Liver (tissue), 3 donors: ENCODE data around the gene UVSSA.

Experiments used
- GABPA ChIP-seq, 2 donors: IDR thresholded peaks in 1 of 2; conservative IDR thresholded peaks in 1 of 2; 2 replicates each; pipeline ENCODE4 v1.6.1; 2016; ENCODE audit warnings: antibody characterized with exemption in 2 of 2, mild to moderate bottlenecking in 1 of 2, moderate library complexity in 1 of 2
- JUND ChIP-seq, 2 donors: IDR thresholded peaks; 2 replicates each; pipeline ENCODE4 v1.6.1; 2016; ENCODE audit warnings: antibody characterized with exemption in 2 of 2
- NR2F2 ChIP-seq: IDR thresholded peaks from 2 replicates; pipeline ENCODE4 v1.6.1; 2016; ENCODE audit warnings: antibody characterized with exemption
- RAD21 ChIP-seq, 2 donors: IDR thresholded peaks; 2 replicates each; pipeline ENCODE4 v1.6.1; 2016; ENCODE audit warnings: antibody characterized with exemption in 2 of 2, mild to moderate bottlenecking in 2 of 2
- SP1 ChIP-seq: IDR thresholded peaks from 2 replicates; pipeline ENCODE4 v1.6.1; 2018; ENCODE audit warnings: antibody characterized with exemption, mild to moderate bottlenecking
- TAF1 ChIP-seq: conservative IDR thresholded peaks from 2 replicates; pipeline ENCODE4 v1.6.1; 2016; ENCODE audit warnings: antibody characterized with exemption, mild to moderate bottlenecking
- YY1 ChIP-seq: IDR thresholded peaks from 2 replicates; pipeline ENCODE4 v1.6.1; 2016; ENCODE audit warnings: antibody characterized with exemption, mild to moderate bottlenecking
- TF ChIP-seq, protein P1 (sequence below): fragments of 150-350 bp; IDR thresholded peaks from 2 replicates; pipeline ENCODE4 v1.5.1; 2017; ENCODE audit warnings: improper control_type of control experiment, low read depth, low read length; ENCODE audit not compliant: missing input control
- TF ChIP-seq, protein P2 (sequence below): IDR thresholded peaks from 2 replicates; pipeline ENCODE4 v1.6.1; 2016; ENCODE audit warnings: antibody characterized with exemption
- TF ChIP-seq, protein P3 (sequence below): IDR thresholded peaks from 2 replicates; pipeline ENCODE4 v1.6.1; 2016; ENCODE audit warnings: antibody characterized with exemption
- TF ChIP-seq, protein P4 (sequence below): IDR thresholded peaks from 2 replicates; pipeline ENCODE4 v1.6.1; 2016; ENCODE audit warnings: antibody characterized with exemption
- TF ChIP-seq, protein P5 (sequence below): IDR thresholded peaks from 2 replicates; pipeline ENCODE4 v1.6.1; 2016; ENCODE audit warnings: antibody characterized with exemption, mild to moderate bottlenecking
- donor health status: healthy.
- donor health status: healthy.

DNA sequence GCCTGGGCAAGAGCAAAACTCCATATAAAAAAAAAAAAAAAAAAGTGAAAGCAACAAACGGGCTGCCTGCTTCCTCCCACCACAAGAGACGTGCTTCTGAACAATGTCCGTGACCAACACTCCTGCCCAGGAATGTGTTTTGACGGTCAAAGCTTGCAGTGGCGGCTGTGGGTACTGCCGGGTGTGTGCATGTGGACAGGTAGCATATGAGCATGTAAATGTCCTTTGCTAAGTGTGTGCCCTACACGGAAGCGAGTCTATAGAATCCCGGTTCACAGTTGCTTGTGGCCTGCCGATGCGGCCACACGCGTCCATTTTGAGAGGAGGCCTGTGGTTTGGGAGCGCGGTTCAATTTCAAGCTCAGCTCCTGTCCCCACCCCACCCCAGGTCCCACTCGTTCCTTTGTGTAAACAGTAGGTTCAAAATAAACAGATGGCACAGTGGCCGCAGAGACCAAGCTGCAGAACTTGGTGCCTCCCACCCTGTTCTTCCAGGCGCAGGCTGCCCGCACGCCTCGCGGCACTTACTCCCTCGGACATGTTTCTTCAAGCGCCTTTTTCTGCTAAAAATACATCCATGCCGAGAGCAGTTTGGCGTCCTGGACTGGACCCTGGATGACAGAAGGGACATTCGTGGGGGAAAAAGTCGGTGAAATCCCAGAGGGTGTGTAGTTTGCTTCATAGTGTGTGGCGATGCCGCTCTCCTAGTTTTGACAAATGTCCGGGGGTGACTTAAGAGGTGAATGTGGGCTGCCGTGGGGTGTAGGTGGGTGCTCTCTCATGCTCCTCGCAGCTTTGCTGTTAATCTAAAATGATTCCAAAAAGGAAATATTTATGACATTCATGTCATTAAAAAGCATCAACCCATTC lies 70.7 kb downstream of the UVSSA start:
- TF ChIP-seq YY1 (no peak), RAD21 (IDR thresholded peaks at IDR 0.05) (no peak), GABPA (IDR thresholded peaks at IDR 0.05 in 1 of 2, conservative IDR thresholded peaks at IDR 0.05 in 1 of 2) (no peak), TAF1 (no peak), SP1 (no peak), JUND (IDR thresholded peaks at IDR 0.05) (no peak), NR2F2 (no peak)
- TF ChIP-seq, protein P1, sequence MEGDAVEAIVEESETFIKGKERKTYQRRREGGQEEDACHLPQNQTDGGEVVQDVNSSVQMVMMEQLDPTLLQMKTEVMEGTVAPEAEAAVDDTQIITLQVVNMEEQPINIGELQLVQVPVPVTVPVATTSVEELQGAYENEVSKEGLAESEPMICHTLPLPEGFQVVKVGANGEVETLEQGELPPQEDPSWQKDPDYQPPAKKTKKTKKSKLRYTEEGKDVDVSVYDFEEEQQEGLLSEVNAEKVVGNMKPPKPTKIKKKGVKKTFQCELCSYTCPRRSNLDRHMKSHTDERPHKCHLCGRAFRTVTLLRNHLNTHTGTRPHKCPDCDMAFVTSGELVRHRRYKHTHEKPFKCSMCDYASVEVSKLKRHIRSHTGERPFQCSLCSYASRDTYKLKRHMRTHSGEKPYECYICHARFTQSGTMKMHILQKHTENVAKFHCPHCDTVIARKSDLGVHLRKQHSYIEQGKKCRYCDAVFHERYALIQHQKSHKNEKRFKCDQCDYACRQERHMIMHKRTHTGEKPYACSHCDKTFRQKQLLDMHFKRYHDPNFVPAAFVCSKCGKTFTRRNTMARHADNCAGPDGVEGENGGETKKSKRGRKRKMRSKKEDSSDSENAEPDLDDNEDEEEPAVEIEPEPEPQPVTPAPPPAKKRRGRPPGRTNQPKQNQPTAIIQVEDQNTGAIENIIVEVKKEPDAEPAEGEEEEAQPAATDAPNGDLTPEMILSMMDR: no peak
- TF ChIP-seq, protein P2, sequence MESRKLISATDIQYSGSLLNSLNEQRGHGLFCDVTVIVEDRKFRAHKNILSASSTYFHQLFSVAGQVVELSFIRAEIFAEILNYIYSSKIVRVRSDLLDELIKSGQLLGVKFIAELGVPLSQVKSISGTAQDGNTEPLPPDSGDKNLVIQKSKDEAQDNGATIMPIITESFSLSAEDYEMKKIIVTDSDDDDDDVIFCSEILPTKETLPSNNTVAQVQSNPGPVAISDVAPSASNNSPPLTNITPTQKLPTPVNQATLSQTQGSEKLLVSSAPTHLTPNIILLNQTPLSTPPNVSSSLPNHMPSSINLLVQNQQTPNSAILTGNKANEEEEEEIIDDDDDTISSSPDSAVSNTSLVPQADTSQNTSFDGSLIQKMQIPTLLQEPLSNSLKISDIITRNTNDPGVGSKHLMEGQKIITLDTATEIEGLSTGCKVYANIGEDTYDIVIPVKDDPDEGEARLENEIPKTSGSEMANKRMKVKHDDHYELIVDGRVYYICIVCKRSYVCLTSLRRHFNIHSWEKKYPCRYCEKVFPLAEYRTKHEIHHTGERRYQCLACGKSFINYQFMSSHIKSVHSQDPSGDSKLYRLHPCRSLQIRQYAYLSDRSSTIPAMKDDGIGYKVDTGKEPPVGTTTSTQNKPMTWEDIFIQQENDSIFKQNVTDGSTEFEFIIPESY: no peak
- TF ChIP-seq, protein P3, sequence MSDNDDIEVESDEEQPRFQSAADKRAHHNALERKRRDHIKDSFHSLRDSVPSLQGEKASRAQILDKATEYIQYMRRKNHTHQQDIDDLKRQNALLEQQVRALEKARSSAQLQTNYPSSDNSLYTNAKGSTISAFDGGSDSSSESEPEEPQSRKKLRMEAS: no peak
- TF ChIP-seq, protein P4, sequence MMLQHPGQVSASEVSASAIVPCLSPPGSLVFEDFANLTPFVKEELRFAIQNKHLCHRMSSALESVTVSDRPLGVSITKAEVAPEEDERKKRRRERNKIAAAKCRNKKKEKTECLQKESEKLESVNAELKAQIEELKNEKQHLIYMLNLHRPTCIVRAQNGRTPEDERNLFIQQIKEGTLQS: no peak
- TF ChIP-seq, protein P5, sequence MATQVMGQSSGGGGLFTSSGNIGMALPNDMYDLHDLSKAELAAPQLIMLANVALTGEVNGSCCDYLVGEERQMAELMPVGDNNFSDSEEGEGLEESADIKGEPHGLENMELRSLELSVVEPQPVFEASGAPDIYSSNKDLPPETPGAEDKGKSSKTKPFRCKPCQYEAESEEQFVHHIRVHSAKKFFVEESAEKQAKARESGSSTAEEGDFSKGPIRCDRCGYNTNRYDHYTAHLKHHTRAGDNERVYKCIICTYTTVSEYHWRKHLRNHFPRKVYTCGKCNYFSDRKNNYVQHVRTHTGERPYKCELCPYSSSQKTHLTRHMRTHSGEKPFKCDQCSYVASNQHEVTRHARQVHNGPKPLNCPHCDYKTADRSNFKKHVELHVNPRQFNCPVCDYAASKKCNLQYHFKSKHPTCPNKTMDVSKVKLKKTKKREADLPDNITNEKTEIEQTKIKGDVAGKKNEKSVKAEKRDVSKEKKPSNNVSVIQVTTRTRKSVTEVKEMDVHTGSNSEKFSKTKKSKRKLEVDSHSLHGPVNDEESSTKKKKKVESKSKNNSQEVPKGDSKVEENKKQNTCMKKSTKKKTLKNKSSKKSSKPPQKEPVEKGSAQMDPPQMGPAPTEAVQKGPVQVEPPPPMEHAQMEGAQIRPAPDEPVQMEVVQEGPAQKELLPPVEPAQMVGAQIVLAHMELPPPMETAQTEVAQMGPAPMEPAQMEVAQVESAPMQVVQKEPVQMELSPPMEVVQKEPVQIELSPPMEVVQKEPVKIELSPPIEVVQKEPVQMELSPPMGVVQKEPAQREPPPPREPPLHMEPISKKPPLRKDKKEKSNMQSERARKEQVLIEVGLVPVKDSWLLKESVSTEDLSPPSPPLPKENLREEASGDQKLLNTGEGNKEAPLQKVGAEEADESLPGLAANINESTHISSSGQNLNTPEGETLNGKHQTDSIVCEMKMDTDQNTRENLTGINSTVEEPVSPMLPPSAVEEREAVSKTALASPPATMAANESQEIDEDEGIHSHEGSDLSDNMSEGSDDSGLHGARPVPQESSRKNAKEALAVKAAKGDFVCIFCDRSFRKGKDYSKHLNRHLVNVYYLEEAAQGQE: no peak
